OCI-M2 (cell line): ENCODE measurements around the gene ODF2.
A peak's percentile ranks its signal among the peaks of the same experiment; 100 is the strongest.
"Not testable (repeated sequence)": the region's sequence is repeated elsewhere in the genome, so short reads cannot be mapped to it uniquely, and the experiment has no call there.

Experiments used
- DNase-seq: peaks from one replicate; lab custom pipeline; 2025; ENCODE audit not compliant: unreplicated experiment; lab: John Stamatoyannopoulos, UW

Gene ODF2

DNA sequence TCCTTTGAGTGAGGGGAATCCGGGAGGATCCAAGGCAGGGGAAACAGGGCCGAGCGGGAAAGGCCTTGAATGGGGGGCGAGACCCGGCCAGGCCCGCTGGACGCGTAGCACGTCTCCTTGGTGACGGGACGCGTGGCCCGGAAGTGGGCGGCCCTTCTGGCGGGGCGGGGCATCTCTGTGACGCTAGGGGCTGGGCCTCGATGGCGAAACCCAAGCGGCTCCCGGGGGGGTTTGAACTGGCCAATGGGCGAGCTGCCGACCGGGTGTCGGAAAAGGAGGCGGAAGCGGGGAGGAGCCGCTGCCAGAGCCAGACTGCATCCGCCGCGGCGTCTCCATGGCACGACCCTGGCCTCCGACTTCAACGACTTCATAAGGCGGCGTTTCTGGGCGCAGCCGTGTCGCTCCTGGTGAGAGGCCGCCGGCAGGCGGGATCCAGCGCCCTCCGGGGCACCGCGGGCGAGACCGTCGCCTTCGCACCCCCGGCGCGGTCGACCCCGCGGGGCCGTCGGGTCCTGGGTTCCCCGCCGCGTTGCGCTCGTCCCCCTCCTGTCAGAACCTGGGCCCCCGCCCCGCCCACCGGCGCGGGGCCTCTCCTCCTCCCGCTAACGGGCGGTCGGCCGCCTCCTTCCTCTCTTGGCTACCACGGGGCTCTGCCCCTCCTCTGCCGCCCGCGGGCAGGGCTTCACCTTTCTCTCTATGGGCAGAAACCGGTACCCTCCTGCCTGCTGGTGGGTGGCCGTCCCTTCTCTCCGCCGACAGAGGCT, at the start of gene ODF2:
Gene ODF2, plus strand, starts transcription at position 158 of the 764 bp plus-strand sequence. Its CDS starts 86 bp downstream, at position 244.
- peak; percentile 56 for DNase-seq

DNA sequence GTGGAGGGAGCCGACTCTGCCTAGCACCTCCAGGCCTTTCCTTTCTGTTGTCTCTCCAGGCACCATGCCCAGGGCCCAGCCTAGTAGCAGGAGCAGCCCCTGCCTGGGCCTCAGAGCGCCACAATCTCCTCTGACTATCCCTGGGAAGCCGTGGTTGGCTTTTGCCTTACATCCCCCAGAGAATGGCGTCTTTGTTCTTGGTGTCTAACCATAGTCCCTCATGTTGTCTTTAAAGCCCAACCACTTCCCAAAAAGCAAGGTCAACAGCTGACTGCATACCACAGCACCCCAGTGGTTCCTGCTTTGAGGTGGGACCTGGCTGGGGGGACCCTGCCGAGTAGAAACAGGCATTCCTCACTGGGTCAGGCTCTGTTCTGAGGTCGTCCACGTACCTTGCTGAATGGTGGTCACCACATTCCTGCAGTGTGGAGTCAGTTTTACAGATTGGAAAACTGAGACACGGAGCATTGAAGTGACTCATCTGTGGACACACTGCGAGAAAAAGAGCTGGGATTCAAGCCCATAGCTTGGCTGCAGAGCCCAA, 48.9 kb upstream of the ODF2 start:
- no peak for DNase-seq

DNA sequence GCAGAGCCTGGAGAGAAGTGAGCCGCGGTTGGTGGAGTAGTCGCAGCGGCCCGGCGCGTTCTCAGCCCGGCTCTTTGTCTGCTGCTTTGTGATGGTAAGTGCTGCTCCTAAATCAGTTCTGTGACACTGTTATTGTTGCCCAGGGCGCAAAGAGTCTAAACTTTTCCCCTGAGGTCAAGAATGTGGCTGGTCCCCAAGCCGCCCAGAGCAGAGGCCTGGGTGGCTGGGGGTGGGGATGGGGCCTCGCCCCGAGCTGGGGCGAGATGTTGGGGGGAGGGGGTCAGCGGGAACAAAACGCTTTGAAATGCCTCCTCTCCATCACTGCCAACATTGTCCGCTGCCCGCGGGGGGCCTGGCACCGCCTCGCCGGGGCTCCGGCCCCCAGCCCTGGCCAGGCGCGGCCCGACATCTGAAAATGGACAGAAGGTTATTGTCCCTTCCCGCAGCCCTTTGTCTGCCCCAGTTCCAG, 46.8 kb upstream of the ODF2 start:
- no peak for DNase-seq

DNA sequence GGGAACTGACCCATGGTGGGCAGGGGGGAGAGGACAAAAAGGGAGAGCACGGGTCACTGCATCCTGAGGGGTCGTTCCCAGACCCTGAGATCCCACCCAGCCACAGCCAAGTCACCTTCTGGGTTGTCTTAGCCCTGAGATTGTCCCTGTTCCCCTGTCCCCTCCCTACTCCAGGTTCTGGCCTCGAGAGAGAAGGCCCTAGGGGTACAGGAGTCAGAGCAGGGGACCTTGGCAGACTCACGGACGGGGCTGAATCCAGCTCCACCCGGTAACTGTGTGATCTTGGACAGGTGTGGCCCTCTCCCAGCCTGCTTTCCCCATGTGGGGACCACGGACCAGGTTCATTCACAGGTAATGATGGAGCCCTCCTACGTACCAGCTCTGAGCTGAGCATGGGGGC, 46.4 kb upstream of the ODF2 start:
- no peak for DNase-seq

DNA sequence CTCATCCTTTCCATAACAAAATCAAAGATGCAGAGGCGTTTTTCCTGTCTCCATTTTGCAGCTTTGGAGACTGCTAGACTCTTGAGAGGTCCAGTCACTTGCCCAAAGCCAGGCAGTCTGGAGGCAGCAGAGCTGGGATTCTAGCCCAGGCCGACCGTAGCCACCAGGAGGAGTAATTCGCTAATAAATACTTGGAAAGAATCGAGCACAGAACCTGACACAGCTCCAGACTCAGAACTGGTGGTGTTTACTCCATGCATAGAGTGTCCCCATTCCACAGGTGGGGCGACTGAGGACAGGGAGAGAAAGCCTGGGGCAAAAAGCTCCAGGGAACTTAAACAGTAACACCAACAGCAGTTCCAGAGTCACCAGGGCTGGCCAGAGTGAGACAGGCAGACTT, 45.8 kb upstream of the ODF2 start:
- DNase-seq = no peak

DNA sequence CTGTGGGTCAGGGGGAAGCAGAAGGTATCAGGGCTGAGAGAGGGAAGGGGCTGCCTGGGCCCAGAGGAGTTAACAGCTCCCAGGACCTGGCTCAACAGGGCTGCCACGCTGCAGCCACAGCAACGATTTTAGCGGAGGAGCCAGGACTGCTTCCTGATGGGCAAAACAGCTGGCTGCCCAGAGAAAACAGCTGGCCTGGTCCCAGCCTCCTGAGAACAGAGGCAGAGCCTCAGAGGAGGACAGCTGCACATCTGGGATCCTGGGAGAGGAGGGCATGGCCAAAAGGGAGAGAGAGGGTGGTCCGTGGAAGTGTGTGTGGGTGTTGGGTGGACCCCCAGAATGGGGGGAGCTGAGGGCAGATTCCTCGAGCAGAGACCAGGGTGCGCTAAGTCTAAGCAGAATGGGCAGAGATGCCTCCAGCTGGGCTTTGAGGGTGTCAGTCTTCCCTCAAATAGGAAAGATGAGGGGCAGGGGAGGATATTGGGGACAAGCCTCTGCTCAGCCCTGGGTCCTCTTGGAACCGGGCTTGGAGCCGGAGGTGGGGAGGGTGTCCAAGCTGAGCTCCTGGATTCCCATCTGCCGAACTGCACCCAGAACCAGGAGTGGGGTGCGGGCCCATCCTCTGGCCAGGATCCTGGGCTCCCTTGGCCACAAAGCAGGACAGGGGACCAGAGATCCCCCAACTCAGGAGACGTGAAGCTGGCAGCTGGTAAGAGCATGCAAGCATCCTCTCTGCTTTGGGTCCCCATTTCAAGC, 44.3 kb upstream of the ODF2 start:
- no peak for DNase-seq

DNA sequence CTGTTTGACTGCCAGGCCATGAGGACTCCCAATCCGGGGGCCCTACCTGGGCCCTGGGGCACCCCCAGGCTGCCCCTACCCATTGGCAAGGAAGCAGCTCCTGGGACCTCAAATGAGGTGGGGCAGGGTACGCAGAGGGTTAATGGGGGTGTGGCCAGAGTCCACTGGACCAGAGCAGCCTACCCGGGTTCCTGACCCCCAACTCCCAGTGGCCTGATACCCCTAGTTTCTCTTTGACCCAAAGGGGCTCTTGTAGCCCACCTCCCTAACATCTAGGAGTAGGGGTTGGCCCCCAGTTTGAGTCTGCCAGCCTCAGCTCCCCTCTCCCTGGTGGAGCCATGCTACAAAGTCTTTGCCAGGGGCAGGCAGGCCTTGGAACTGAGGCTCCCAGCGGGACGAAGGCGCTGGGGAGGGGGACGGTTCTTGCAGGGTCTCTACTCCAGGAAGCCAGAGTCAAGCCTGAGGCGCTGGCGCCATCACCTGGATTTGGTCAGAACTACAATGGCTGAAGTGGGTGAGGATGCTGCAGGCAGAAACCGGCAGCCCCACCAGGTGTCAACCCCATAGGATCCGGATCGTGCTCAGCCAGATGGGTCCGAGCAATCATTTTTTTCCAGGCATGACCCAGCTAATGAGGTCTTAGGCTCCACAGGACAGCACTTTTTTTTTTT, 43.6 kb upstream of the ODF2 start:
- DNase-seq = peak; percentile 18

DNA sequence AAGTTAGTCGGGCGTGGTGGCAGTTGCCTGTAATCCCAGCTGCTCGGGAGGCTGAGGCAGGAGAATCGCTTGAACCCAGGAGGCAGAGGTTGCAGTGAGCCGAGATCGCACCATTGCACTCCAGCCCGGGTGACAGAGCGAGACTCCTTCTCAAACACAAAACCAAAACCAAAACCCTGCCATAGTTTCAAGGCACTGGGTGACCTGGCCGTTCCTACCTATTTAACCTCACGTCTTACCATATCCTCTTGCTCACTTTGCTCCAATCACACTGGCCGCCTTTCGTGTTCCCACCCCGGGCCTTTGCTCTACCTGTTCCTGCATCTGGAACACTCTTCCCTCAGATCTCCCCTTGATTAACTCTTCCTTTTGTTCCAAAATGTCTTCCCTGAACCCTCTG, 42.1 kb upstream of the ODF2 start:
- DNase-seq = not testable (repeated sequence)

DNA sequence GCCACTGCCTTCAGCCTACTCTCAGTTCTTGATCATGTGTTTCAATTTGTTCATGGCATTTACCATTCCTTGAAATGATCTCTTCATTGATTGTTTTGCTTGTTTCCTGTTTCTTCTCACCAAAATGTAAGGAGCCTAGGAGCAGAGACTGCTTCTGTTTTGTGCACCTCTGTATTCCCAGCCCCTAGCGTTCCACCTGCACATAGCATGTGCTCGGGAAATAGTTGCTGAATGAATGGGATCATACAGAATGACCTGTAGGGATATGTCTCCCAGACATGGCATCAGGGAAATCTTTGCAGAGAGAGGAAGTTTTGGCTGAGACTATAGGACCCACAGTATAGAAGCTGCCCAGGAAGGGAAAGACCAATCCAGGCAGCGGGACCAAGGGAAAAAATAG, 41.3 kb upstream of the ODF2 start:
- no peak for DNase-seq

DNA sequence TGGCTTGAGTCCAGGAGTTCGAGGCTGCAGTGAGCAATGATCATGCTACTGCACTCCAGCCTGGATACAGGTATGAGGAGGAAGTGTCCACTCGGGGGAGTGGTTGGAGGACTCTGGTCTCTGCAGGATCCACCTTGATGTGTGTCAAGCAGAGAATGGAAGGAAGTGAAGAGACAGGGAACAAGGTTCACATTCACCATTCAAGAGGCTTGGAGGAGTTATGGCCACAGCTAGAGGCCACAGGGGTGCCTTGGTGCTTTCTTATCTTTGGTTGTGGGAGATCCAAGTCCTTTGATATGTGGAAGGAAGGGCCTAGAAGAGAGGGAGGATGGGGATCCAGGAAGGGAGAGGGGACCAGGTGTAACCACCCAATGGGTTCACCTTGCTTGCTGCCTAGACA, 40.5 kb upstream of the ODF2 start:
- DNase-seq = no peak

DNA sequence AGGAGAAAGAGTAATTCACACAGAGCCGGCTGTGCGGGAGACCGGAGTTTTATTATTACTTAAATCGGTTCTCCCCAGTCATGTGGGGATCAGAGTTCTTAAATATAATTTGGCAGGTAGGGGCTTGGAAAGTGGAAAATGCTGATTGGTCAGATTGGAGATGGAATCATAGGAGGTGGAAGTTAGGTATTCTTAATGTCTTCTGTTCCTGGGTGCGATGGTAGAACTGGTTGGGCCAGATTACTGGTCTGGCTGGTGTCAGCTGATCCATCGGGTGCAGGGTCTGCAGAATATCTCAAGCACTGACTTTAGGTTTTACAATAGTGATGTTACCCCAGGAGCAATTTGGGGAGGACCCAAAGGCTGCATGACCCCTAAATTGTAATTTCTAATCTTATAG, 39.8 kb upstream of the ODF2 start:
- DNase-seq = no peak

DNA sequence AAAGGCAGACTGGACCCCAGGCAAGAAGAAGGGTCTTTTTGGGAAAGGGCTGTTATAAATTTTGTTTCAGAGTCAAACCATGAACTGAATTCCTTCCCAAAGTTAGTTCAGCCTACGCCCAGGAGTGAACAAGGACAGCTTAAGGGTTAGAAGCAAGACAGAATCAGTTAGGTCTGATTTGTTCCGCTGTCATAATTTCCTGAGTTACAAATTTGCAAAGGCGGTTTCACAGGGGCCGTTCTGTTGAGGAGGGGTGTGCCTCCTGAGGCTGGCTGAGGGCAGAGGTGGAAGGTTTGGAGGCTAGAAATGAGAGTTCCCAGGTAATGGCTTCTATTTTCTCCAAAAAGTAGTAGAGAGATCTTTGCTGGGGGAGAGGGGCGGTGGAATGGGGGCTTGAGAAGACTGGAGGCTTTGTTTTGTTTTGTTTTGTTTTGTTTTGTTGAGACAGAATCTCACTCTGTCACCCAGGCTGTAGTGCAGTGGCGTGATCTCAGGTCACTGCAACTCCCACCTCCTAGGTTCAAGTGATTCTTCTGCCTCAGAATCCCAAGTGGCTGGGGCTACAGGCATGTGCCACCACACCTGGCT, 39.3 kb upstream of the ODF2 start:
- no peak for DNase-seq

DNA sequence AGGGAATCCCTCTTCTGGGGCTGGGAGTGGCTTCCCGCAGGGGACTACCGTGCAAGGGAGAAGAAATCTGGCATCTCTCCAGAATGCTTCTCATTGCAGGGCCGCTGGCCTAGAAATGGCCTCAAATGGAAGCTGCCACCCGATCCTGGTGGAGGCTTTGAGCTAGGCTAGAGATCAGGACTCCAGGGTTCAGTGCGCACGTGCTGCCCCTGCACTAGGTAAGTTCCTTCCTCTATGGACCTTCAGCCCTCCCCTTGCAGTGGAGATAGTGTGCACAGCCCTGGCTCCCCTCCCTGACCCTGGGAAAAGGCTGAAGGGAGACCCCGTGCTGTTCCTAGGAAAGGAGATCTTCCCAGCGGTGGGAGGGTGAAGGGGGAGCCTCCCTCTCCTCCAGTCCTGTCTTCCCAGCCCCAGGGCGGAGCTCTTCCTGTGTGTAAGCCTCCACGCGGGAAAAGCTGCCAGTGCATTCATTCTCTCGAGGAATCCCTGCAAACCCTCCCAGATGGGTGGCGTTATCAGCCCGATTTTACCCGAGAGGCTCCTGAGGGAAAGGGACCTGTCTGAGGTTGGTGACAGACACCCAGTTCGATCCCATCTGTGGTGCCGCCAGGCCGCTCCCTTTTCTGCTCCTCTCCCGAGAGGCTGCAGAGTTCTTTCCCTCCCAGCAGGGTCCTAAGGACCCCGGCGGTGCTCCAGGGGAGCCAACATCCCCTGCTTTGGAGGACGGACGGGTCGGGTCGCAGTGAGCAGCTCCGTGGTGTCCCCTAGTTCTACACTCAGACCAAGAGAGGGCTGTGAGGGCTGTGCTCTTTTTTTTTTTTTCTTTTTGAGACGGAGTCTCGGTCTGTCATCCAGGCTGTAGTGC, 36.5 kb upstream of the ODF2 start:
- no peak for DNase-seq

DNA sequence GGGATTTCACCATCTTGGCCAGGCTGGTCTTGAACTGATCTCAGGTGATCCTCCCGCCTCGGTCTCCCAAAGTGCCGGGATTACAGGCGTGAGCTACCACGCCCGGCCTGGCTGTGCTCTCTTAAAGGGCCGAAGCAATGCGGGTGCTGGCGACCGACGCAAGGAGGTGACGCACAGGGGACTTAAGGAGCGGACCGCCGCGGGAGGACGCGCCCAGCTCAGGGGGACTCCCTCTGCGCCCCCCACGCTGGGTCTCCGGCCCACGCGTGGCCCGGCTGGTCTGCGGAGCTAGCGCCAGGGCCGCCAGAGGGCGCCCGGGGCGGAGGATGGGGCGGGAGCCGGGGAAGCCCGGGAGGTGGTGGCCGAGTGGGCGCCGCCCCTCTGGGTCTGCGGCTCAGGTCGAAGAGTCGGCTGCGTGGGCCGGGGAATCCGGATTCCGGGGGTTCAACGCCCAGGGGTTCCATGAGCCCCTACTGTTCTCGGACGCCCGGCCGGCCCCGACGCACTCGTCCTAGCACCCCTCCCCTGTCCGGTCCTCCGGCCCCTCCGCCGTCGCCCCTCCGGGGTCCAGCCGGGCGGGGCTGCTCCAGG, 35.7 kb upstream of the ODF2 start:
- DNase-seq = no peak

DNA sequence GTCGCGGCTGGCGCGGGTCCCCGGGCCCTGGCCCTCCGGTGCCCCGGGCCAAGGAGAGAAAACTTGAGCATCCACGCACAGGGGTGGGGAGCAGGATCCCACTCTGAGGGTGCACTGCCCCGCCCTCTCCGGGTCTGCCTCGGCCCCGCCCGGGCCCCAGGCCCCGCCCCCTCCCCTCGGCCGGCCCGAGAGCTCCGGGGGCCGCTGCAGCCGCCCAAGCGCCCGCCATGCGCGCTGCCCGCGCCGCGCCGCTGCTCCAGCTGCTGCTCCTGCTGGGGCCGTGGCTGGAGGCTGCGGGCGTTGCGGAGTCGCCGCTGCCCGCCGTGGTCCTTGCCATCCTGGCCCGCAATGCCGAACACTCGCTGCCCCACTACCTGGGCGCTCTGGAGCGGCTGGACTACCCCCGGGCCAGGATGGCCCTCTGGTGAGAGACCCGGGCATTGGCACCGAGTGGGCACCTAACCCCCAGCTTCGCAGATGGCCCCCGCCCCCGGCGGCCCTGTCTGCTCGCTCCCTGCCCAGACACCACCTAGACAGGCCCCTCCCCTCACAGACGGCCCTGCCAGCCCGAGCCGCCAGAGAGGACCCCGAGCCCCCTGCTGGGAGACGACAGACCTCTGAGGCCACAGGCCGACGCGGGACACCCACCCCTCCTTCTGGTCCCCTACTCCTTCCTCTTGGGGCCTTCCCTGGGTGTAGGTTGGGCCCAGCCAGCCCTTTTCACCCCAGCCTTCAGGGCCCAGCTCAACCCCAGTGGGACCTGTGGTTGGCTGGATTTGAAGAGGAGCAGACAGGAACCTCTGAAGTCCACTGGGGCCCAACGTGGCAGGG, 34.9 kb upstream of the ODF2 start, which contains the start of gene CERCAM:
Gene CERCAM, plus strand, starts transcription at position 207 of the 831 bp plus-strand sequence. Its CDS starts 21 bp downstream, at position 228.
- DNase-seq = no peak

DNA sequence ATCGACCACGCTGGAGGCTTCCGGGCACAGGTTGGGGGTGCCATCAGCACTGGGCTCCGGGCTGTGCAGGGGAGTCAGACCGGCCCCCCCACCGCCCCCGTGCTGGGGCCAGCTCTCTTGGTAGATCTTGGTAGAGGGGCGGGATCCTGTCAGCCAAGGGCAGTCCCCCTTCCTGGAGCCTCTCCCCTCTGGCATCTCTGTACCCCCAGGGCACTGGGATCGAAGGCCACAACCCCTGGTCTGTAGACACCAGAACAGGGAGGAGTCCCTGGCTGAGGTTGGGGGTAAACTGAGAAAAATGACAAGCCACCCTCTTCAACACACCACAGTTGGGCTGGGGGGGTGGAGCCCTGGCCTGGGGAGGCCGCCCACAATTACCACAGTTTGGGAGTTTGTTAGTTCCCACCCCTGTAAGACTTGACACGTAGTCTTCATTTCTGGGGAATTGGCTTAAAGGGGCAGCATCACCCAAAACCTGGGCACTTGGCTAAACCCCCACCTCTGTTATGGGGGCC, 34.3 kb upstream of the ODF2 start:
- no peak for DNase-seq

DNA sequence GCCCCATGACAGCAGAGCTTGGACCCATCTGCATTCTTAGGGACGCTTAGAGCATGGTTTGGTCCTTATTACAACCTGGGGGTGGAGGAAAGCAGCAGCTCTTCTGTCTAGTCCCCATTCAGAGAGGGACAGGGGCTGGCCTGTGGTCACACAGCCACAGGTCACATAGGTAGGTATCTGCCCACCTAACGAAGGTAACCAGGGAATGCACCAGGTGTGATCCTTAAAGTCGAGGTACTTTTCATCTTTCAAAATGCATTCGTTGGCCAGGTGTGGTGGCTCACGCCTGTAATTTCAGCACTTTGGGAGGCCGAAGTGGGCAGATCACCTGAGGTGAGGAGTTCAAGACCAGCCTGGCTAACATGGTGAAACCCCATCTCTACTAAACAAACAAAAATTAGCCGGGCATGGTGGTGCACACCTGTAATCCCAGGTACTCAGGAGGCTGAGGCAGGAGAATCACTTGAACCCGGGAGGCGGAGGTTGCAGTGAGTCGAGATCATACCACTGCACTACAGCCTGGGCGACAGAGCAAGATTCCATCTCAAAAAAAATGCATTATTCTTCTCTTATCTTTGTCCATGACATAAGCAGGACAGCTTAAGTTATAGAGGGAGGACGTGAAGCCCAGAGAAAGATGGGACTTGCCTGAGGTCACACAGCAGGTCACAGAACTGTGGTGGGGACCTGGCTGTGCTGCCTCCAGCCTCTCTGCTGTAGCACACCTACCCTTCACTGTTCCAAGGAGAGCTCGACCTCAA, 33.6 kb upstream of the ODF2 start:
- not testable (repeated sequence) for DNase-seq

DNA sequence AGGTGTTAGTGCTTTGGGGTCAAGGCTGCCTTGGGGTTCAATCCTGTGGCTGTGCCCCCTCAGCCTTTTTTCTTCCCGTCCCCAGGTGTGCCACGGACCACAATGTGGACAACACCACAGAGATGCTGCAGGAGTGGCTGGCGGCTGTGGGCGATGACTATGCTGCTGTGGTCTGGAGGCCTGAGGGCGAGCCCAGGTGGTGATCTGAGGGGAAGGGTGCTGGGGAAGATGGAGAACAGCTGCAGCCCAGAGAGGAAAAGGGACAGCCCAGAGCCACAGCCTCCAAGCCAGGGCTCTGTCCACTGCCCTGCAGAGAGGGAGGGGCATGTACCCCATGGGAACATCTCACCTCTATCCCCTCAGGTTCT, 33.0 kb upstream of the ODF2 start:
- DNase-seq = no peak
